ENCODE data around the gene NTN3.

Gene NTN3

GRCh38 chr16:2480948-2481347 lies 9.9 kb downstream of the NTN3 start:
- DNase-seq = no peak

- no peak for DNase-seq
Observed at GRCh38 chr16:2481676-2482075, 10.6 kb downstream of the NTN3 start.

DNA sequence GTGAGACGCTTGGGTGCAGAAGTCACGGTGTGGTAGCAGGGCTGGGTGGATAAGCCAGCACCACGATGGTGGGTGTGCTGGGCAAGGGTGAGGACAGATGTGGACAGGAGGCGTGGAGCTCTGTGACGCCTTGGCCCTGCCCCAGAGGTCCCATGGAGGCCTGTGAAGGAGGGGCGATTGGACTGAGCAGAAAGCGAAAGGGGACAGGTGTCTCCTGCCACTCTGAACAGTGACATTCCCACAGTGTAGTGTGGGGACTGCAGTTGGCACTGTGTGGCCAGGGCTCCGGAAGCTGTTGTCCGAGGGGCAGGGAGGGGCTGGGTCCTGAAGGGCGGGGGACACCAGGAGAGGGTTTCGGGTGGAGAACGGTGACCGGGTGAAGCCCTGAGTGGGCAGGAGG lies 11.2 kb downstream of the NTN3 start:
- no peak for DNase-seq

GRCh38 chr16:2482708-2483534 lies 11.8 kb downstream of the NTN3 start:
- peak; percentile 37 to 81 for DNase-seq

DNA sequence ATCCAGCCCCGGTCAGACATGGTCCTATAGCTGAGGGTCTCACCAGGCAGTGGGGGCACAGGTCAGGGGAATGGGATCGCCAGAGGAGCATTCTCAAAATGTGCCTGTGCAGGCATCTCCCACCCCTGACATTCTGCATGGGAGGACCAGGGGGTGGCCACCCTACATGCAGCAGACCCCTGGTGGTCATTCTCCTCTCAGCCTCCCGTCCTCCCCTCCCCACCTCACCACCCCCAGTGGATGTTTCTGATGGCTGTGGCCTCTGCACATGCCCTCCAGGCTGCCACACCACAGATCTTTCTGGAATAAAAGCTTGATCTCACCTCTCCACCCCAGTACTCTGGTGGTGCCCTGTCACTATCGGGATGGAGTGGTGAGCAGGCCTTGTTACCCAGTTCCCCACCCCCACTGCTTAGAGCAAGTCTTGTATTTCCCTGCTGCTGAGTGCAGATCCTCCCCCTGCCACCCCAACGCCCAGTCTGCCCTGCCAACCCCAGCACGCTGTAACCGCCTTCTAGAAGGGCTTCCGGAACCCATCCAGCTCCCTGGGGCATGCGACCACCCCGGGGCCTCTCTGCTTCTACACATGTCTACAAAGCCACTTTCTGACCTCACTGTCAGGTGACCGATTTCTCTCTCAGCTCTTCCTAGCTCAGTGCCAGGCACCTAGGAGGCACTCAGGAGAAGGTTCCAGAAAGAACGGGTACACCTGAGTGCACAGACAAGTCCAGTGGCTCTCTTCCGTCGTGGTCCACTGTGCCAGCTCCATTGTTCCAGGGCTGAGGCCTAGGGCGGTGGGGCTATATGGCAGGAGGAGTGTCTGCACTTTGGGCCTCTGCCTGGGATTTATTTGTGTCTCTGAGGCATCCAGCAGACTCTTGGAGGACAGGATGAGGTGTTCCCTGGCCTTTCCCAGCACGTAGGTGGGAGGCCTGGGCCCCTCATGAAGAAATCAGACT lies 13.1 kb downstream of the NTN3 start:
- DNase-seq = no peak

- DNase-seq = no peak
Observed at GRCh38 chr16:2484898-2485508, 13.9 kb downstream of the NTN3 start.

DNA sequence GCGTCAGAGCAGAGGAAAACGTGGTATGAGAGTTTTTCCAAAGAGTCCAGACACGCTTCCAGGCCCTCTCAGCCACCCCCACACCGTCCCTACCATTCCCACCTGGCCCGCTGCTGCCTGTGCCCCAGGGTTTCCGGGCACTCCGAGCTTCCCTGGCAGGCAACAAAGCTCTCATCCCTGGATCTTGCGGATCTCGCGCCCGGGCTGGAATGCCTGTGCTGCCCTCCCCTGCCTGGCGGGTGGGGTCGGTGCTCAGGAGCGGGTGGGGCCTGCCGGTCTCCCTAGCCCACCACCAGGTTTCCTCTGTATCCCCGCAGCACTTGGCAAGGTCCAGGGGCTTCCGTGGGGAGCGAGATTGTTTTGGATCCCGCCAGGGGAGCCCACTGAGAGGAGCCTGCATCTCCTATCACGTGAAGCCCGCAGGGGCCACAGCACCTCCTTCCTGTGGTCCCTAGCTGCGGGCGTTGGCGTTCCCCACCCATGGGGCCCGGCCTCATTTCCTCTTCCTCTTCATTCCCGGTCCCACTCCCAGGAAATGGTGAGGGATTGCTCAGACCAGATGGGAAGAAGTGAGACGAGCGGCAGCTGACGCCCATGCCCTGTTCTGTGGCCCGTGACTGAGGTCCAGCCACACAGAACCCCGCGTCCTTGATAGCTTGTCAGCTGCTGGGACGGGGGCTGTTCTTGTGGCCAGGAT lies 14.9 kb downstream of the NTN3 start:
- no peak for DNase-seq

GRCh38 chr16:2486645-2487516 lies 15.8 kb downstream of the NTN3 start:
- no peak for DNase-seq

- DNase-seq = no peak
Observed at GRCh38 chr16:2487517-2487842, 16.4 kb downstream of the NTN3 start.

DNA sequence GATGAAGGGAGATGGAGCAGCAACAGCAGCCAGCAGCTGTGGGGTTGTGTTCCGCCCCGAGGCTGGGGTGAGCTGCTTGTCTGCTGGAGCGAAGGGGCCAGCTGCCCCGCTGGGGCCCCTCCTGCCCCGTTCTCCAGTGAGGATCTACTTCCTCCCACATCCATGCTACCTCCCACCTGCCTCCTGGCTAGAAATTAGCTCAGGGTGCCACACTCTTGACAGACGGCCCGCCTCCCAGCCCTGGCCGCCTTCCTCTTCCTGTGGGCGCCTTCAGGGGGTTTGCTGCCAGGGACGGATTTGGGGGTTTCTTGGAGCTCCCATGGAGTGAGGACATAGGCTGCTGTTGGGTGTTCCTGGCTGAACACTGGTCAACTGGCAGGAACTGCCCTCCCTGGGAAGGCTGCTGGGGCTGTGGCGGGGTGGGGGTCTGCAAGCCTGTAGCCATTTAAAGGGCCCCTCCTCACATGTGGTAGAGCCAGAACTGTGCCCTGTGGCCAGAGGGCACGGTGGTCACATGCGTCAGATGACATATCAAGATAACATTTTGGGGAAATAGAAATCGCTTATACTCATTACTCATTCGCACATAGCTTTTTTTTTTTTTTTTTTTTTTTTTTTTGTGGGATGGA lies 16.9 kb downstream of the NTN3 start:
- DNase-seq = no peak

- DNase-seq = no peak
Observed at GRCh38 chr16:2489581-2489980, 18.5 kb downstream of the NTN3 start.

DNA sequence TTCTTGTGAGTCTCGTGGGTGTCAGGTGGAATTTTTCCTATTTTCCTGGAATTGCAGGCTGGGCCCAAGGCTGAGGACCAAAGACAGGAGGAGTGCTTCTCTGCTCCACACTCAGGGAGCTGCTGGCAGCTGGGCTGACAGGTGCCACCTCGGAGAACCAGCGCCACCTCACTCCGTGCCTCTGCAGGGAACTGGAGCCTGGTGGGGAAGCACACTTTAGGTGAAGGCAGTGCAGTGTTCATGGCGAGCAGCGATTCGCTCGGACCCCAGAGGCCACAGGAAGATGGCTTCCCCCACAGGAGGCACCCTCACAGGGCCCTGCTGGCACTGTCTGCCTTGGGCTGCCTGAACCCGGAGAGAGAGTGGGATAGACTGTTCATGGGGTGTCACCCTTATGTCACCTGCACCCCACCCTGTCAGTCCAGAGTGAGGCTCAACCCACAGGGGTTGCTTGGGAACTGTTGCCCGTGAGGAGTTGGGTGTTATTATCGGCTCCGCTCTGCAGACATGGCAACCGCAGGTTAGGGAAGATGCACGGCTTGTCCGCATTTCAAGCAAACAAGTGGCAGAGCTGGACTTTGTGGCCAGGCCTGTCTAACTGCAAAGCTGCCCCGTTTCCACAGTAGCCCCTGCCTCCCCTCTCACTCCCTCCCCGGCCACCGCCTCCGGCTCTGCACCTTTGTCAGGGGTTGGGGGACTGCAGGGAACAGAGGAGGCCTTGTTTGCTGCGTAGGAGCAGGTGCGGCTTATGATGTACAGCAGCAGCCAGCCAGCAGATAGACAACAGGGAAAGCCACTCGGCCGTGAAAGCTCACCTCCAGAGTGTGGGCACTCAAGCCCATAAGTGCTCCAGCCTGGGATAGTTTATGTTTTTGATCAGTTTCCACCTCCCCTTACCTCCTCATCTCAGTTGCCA lies 19.4 kb downstream of the NTN3 start:
- no peak for DNase-seq

GRCh38 chr16:2492292-2492691 lies 21.2 kb downstream of the NTN3 start:
- DNase-seq = no peak

DNA sequence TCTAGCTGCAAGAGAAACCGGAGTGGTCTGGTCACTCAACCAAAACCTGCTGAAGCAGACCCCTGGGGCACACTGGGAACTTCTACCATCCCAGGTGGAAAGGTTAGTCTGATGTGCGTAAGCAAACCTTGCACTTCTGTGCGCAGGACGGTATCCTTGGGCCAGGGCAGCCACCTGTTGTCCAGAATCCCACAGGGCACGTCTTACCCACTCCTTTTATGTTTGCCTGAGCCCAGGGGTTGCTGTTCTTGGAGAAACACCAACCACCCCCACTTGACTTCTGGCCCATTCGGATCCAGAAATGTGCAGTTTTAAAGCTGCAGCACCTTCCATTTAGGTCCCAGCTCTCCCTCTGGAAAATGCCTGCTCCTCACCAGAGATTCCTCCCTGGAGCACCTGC lies 22.5 kb downstream of the NTN3 start:
- no peak for DNase-seq

- DNase-seq = no peak
Observed at GRCh38 chr16:2494616-2495015, 23.5 kb downstream of the NTN3 start.

- no peak for DNase-seq
Observed at GRCh38 chr16:2495041-2495440, 23.9 kb downstream of the NTN3 start.

DNA sequence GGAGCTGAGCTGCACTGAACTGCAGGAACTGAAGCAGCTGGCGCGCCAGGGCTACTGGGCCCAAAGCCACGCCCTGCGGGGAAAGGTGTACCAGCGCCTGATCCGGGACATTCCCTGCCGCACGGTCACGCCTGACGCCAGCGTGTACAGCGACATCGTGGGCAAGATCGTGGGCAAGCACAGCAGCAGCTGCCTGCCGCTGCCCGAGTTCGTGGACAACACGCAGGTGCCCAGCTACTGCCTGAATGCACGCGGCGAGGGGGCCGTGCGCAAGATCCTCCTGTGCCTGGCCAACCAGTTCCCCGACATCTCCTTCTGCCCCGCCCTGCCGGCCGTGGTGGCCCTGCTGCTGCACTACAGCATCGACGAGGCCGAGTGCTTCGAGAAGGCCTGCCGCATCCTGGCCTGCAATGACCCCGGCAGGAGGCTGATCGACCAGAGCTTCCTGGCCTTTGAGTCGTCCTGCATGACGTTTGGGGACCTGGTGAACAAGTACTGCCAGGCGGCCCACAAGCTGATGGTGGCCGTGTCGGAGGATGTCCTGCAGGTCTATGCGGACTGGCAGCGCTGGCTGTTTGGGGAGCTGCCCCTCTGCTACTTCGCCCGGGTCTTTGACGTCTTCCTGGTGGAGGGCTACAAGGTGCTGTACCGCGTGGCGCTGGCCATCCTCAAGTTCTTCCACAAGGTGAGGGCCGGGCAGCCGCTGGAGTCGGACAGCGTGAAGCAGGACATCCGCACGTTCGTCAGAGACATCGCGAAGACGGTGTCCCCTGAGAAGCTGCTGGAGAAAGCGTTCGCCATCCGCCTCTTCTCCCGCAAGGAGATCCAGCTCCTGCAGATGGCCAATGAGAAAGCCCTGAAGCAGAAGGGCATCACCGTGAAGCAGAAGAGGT lies 25.4 kb downstream of the NTN3 start:
- no peak for DNase-seq

- DNase-seq = peak in 1 of 2 experiments; percentile 23
Observed at GRCh38 chr16:2497116-2497630, 26.1 kb downstream of the NTN3 start.

Measured in NCI-H446 (cell line).